Testis (tissue), 2 donors: Measurements from ENCODE around the gene SPEM2.

ENCODE experiments used
- POLR2A ChIP-seq: fragments of 450-650 bp; IDR thresholded peaks from one replicate; pipeline ENCODE4 v1.6.1; 2017; ENCODE audit warnings: antibody characterized with exemption, mild to moderate bottlenecking, moderate library complexity
- TF ChIP-seq, protein P1 (sequence below), 3 experiments: fragments of 450-650 bp in 2 of 3; fragments of 200-600 bp in 1 of 3; sonication (generic) in 1 of 3; IDR thresholded peaks; one replicate each; pipeline ENCODE4 v1.5.1; 2016 to 2019; ENCODE audit warnings: antibody characterized with exemption in 3 of 3, mild to moderate bottlenecking in 2 of 3, moderate library complexity in 1 of 3

DNA sequence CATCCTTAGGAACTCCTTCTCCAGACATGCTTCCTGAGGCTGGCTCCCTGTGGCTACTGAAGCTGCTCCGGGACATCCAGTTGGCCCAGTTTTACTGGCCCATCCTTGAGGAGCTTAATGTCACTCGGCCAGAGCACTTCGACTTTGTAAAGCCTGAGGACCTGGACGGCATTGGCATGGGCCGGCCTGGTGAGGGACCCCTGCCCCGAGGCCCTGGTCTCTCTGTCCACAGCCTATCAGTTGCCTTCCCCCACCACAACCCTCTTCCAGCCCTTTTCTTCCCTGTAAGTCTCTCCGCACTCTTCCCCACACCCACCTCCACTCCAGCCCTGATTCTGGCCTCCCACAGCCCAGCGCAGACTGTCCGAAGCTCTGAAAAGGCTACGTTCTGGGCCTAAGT lies 42.5 kb upstream of the SPEM2 start:
- no peak for TF ChIP-seq POLR2A
- TF ChIP-seq, protein P1, sequence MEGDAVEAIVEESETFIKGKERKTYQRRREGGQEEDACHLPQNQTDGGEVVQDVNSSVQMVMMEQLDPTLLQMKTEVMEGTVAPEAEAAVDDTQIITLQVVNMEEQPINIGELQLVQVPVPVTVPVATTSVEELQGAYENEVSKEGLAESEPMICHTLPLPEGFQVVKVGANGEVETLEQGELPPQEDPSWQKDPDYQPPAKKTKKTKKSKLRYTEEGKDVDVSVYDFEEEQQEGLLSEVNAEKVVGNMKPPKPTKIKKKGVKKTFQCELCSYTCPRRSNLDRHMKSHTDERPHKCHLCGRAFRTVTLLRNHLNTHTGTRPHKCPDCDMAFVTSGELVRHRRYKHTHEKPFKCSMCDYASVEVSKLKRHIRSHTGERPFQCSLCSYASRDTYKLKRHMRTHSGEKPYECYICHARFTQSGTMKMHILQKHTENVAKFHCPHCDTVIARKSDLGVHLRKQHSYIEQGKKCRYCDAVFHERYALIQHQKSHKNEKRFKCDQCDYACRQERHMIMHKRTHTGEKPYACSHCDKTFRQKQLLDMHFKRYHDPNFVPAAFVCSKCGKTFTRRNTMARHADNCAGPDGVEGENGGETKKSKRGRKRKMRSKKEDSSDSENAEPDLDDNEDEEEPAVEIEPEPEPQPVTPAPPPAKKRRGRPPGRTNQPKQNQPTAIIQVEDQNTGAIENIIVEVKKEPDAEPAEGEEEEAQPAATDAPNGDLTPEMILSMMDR (IDR thresholded peaks at IDR 0.05), result no peak
